Upper lobe of left lung (tissue), 6 donors: ENCODE data around the gene ANKS4B. TPM values are rescaled to one million over a fixed set of nuclear protein-coding genes. Genes with fewer than 3 reads are reported as not detected.
A peak's percentile ranks its signal among the peaks of the same experiment; 100 is the strongest.
"Not testable (repeated sequence)": the region's sequence is repeated elsewhere in the genome, so short reads cannot be mapped to it uniquely, and the experiment has no call there.

Experiments used
- ATAC-seq, 2 donors: fragments of 200-7000 bp; cut with Tn5 transposase; one replicate each; pipeline ENCODE4 v1.9.1; 2022; ENCODE audit warnings: mild to moderate bottlenecking in 2 of 2, moderate library complexity in 2 of 2; ENCODE audit not compliant: low FRiP score in 2 of 2
- DNase-seq, 2 donors: peaks; one replicate each; pipeline ENCODE4 v3.0.0-alpha.2; 2019 to 2020
- H3K27ac ChIP-seq, 4 donors: fragments of 200-600 bp; sonication (generic); one replicate each; pipeline ENCODE4 v1.5.1; 2016 to 2019
- H3K27me3 ChIP-seq, 4 donors: fragments of 200-600 bp; sonication (generic); one replicate each; pipeline ENCODE4 v1.5.1; 2017 to 2019
- H3K36me3 ChIP-seq, 4 donors: fragments of 200-600 bp; sonication (generic); one replicate each; pipeline ENCODE4 v1.5.1; 2016 to 2019
- H3K4me1 ChIP-seq, 4 donors: fragments of 200-600 bp; sonication (generic); one replicate each; pipeline ENCODE4 v1.5.1; 2018 to 2019
- H3K4me3 ChIP-seq, 4 donors: fragments of 200-600 bp; sonication (generic); one replicate each; pipeline ENCODE4 v1.5.1; 2017 to 2019; ENCODE audit warnings: mild to moderate bottlenecking in 2 of 4, moderate library complexity in 1 of 4
- H3K9me3 ChIP-seq, 4 donors: fragments of 200-600 bp; sonication (generic); one replicate each; pipeline ENCODE4 v1.5.1; 2018 to 2019
- CTCF ChIP-seq, 6 experiments: fragments of 450-650 bp in 4 of 6; fragments of 200-600 bp in 2 of 6; sonication (generic) in 2 of 6; IDR thresholded peaks; one replicate each; pipeline ENCODE4 v1.5.1; 2016 to 2019; ENCODE audit warnings: antibody characterized with exemption in 6 of 6
- EP300 ChIP-seq, 4 donors: sonication (generic); formaldehyde crosslinking; IDR thresholded peaks; one replicate each; pipeline ENCODE4 v1.5.1; 2017; ENCODE audit warnings: antibody characterized with exemption in 4 of 4, control low read depth in 2 of 4
- POLR2A ChIP-seq, 4 donors: fragments of 450-650 bp; IDR thresholded peaks; one replicate each; pipeline ENCODE4 v1.5.1; 2016 to 2017; ENCODE audit warnings: antibody characterized with exemption in 4 of 4, mild to moderate bottlenecking in 2 of 4
- POLR2AphosphoS5 ChIP-seq, 2 donors: sonication (generic); formaldehyde crosslinking; IDR thresholded peaks; one replicate each; pipeline ENCODE4 v1.5.1; 2017; ENCODE audit warnings: antibody characterized with exemption in 2 of 2
- WGBS, 2 donors: methylation state at CpG; one replicate each; pipeline ENCODE4 v1.1.5; 2017 to 2018; 5-methylcytosine and 5-hydroxymethylcytosine counted together
- total RNA-seq, 6 donors: library from RNA; depleted of rRNA in 4 of 6; stranded (reverse); fragments of >200 nt in 4 of 6; gene quantifications; one replicate each; pipeline versions ENCODE4 v1.1.0 to v1.2.1, GENCODE V29; 2016 to 2021
- donor health status: DM: no; HTN: no; CAD: no; lungs with moderate emphysema.
- donor health status: DM: no; HTN: yes; CAD: no; lungs with severe emphysema.

ANKS4B gene
- total RNA-seq, 6 donors from 2014 or later = 0.06 TPM; not detected in 5

DNA sequence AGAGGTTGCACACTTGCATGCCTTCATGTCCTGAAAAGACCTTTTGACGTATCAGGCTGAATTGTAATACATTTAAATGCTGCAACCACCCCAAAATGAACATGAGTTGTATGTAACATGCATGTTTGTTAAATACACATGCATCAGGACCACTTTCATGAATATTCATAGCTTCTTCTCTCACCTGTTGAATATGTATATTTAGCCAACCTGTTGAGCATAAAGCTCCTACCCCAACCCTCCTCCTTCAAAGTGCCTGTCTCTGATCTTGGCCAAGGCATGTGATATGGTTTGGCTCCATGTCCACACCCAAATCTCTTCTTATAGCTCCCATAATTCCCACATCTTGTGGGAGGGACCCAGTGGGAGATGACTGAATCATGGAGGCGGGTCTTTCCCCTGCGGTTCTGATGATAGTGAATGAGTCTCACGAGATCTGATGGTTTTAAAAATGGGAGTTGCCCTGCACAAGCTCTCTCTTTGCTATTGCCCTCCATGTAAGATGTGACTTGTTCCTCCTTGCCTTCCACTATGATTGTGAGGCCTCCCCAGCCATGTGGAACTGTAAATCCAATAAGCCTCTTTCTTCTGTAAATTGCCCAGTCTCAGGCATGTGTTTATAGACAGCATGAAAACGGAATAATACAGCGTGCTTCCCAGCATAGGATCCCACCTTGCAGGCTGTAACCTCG is 48.3 kb downstream of the ANKS4B start:
- Histone ChIP-seq H3K4me3 (no peak overlapping the region), H3K27me3 (peaks cover 0 to 26% (median 12%) of the 10 kb centered on the region in 4 donors), H3K4me1 (peaks cover 17 to 21% (median 18%) of the 10 kb centered on the region in 4 donors), H3K27ac (no peak overlapping the region), H3K9me3 (no peaks in the 10 kb centered on the region), H3K36me3 (no peaks in the 10 kb centered on the region)
- DNase-seq (no peak), ATAC-seq (no peak)
- 86 to 93% methylated on average over 7 of the region's 7 CpGs for WGBS, 2 donors
- TF ChIP-seq CTCF (IDR thresholded peaks at IDR 0.05) (no peak), EP300 (IDR thresholded peaks at IDR 0.05) (no peak), POLR2AphosphoS5 (IDR thresholded peaks at IDR 0.05) (no peak), POLR2A (IDR thresholded peaks at IDR 0.05) (no peak)

GRCh38 chr16:21283521-21284289 is 50.2 kb downstream of the ANKS4B start:
- peak in 1 of 2 donors; percentile 93 for ATAC-seq
- Histone ChIP-seq H3K9me3 (no peaks in the 10 kb centered on the region), H3K27ac (no peak overlapping the region), H3K4me3 (peak overlapping the region in 3 of 4 donors; percentile 29 to 51 (median 37)), H3K36me3 (no peaks in the 10 kb centered on the region), H3K27me3 (peaks cover 0 to 12% (median 3%) of the 10 kb centered on the region in 4 donors), H3K4me1 (peaks cover 8 to 11% (median 10%) of the 10 kb centered on the region in 4 donors)
- 5 to 7% methylated on average over 14 to 48 of the region's 67 CpGs for WGBS, 2 donors
- TF ChIP-seq POLR2A (IDR thresholded peaks at IDR 0.05) (no peak), CTCF (IDR thresholded peaks at IDR 0.05) (peak in 3 of 6 experiments; percentile 21 to 35 (median 33)), POLR2AphosphoS5 (IDR thresholded peaks at IDR 0.05) (no peak)
- peak; percentile 55 to 90 for DNase-seq

DNA sequence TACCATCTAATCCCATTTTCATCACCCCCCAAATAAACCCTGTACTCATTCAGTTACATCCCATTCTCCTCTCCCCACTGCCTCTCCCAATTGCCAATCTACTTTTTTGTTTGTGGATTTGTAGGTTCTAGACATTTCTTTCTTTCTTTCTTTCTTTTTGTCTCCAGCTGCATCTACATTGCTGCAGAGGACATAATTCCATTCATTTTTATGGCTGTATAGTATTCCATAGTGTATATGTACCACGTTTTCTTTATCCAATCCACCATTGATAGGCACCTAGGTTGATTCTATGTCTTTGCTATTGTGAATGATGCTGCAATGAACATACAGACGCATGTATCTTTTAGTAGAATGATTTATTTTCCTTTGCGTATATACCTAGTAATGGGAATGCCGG is 50.9 kb downstream of the ANKS4B start:
- Histone ChIP-seq H3K9me3 (peaks cover 0 to 4% (median under 1%) of the 10 kb centered on the region in 4 donors), H3K4me1 (peaks cover 8 to 11% (median 10%) of the 10 kb centered on the region in 4 donors), H3K27me3 (peaks cover 0 to 12% (median 3%) of the 10 kb centered on the region in 4 donors), H3K36me3 (no peaks in the 10 kb centered on the region), H3K27ac (no peak overlapping the region), H3K4me3 (no peak overlapping the region)
- ATAC-seq = no peak
- DNase-seq = no peak
- WGBS, 2 donors = 81 to 84% methylated on average over 4 of the region's 4 CpGs
- no peak for TF ChIP-seq EP300 (IDR thresholded peaks at IDR 0.05)
- TF ChIP-seq CTCF (IDR thresholded peaks at IDR 0.05) = no peak
- TF ChIP-seq POLR2A (IDR thresholded peaks at IDR 0.05) = no peak
- TF ChIP-seq POLR2AphosphoS5 (IDR thresholded peaks at IDR 0.05) = no peak

DNA sequence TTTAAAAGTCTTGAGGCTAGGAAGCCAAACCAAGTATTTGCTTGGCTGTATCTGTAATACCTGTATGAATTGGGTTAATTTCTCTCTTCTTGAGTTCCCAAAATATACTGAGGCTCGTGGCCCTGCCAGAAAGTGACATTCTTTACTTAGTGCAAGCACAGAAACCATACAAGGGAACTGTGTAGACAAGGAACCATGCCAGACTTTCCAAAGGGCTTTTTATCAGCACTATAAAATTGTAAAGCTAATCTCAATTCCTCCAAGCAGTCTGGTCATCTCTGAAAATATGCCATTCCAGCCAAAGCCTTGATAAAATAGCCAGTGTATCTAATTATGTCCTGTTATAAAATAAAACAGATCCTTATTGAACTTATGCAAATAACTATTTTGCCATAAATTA is 51.8 kb downstream of the ANKS4B start:
- no peak for DNase-seq
- Histone ChIP-seq H3K27ac (no peak overlapping the region), H3K36me3 (no peaks in the 10 kb centered on the region), H3K4me3 (no peak overlapping the region), H3K9me3 (peaks cover 0 to 11% (median 4%) of the 10 kb centered on the region in 4 donors), H3K4me1 (peaks cover 8 to 11% (median 10%) of the 10 kb centered on the region in 4 donors), H3K27me3 (peaks cover 0 to 12% (median 3%) of the 10 kb centered on the region in 4 donors)
- no peak for TF ChIP-seq POLR2A (IDR thresholded peaks at IDR 0.05)
- no peak for TF ChIP-seq CTCF (IDR thresholded peaks at IDR 0.05)
- no peak for TF ChIP-seq POLR2AphosphoS5 (IDR thresholded peaks at IDR 0.05)
- TF ChIP-seq EP300 (IDR thresholded peaks at IDR 0.05) = no peak
- ATAC-seq = no peak
- 36 to 50% methylated on average over 1 of the region's 1 CpG for WGBS, 2 donors

DNA sequence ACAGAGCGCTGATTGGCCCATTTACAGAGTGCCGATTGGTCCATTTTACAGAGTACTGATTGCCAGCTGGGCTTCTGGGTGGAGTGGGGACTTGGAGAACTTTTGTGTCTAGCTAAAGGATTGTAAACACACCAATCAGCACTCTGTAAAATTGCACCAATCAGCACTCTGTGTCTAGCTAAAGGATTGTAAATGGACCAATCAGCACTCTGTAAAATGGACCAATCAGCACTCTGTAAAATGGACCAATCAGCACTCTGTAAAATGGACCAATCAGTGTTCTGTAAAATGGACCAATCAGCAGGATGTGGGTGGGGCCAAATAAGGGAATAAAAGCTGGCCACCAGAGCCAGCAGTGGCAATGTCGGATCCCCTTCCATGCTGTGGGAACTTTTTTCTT is 56.3 kb downstream of the ANKS4B start:
- not testable (repeated sequence) for H3K4me1 ChIP-seq, H3K27ac ChIP-seq, H3K36me3 ChIP-seq, ATAC-seq, H3K4me3 ChIP-seq, DNase-seq, H3K27me3 ChIP-seq
- H3K9me3 ChIP-seq = peaks cover 0 to 11% (median 4%) of the 10 kb centered on the region in 4 donors
- 93 to 100% methylated on average over 3 of the region's 3 CpGs for WGBS, 2 donors
